ENCODE data around the gene KCNH1.

Gene KCNH1

GRCh38 chr1:210944252-210944651, 189.7 kb downstream of the KCNH1 start:
- Histone ChIP-seq H3K36me3 (no peaks in the 10 kb centered on the region), H4K20me1 (no peaks in the 10 kb centered on the region), H3K9ac (no peak overlapping the region), H3K4me2 (no peak overlapping the region), H3K27me3 (no peaks in the 10 kb centered on the region), H3K9me3 (replicated peaks in 1 of 11) (no peaks in the 10 kb centered on the region), H3K27ac (no peak overlapping the region), H3K4me3 (no peak overlapping the region), H3K4me1 (peaks cover 0 to 16% (median 14%) of the 10 kb centered on the region in 10 experiments; a peak in 16 of 20 replicates)
- TF ChIP-seq Cebpa-rat (IDR thresholded peaks at IDR 0.05) = no peak

- no peak overlapping the region for H3K27ac ChIP-seq
- no peaks in the 10 kb centered on the region for H3K36me3 ChIP-seq
- H4K20me1 ChIP-seq = no peaks in the 10 kb centered on the region
- H3K9me3 ChIP-seq (replicated peaks in 1 of 11) = no peaks in the 10 kb centered on the region
- peaks cover 0 to 16% (median 14%) of the 10 kb centered on the region in 10 experiments; a peak in 16 of 20 replicates for H3K4me1 ChIP-seq
- no peaks in the 10 kb centered on the region for H3K27me3 ChIP-seq
- H3K4me2 ChIP-seq = no peak overlapping the region
- no peak for TF ChIP-seq Cebpa-rat (IDR thresholded peaks at IDR 0.05)
- no peak overlapping the region for H3K4me3 ChIP-seq
- no peak overlapping the region for H3K9ac ChIP-seq
Observed at GRCh38 chr1:210942513-210942912, 191.4 kb downstream of the KCNH1 start.

- Histone ChIP-seq H4K20me1 (no peaks in the 10 kb centered on the region), H3K9ac (no peak overlapping the region), H3K36me3 (no peaks in the 10 kb centered on the region), H3K4me3 (no peak overlapping the region), H3K9me3 (replicated peaks in 1 of 11) (no peaks in the 10 kb centered on the region), H3K4me1 (peaks cover 0 to 16% (median 14%) of the 10 kb centered on the region in 10 experiments; a peak in 16 of 20 replicates), H3K27me3 (no peaks in the 10 kb centered on the region), H3K4me2 (peak overlapping the region in 10 of 11 experiments; percentile 18 to 70 (median 56); a peak in 19 of 22 replicates), H3K27ac (no peak overlapping the region; a peak in 1 of 22 replicates)
- TF ChIP-seq Cebpa-rat (IDR thresholded peaks at IDR 0.05) = no peak
Observed at GRCh38 chr1:210940081-210940617, 193.8 kb downstream of the KCNH1 start.

- Histone ChIP-seq H3K4me1 (peaks cover 0 to 16% (median 14%) of the 10 kb centered on the region in 10 experiments; a peak in 16 of 20 replicates), H3K9ac (no peak overlapping the region), H3K4me2 (no peak overlapping the region), H4K20me1 (no peaks in the 10 kb centered on the region), H3K4me3 (no peak overlapping the region), H3K9me3 (replicated peaks in 1 of 11) (no peaks in the 10 kb centered on the region), H3K36me3 (no peaks in the 10 kb centered on the region), H3K27ac (no peak overlapping the region), H3K27me3 (no peaks in the 10 kb centered on the region)
- TF ChIP-seq Cebpa-rat (IDR thresholded peaks at IDR 0.05) = no peak
Observed at GRCh38 chr1:210938416-210938925, 195.5 kb downstream of the KCNH1 start.

GRCh38 chr1:210937846-210938245, 196.1 kb downstream of the KCNH1 start:
- Histone ChIP-seq H3K4me3 (no peak overlapping the region), H3K4me2 (no peak overlapping the region), H3K9ac (no peak overlapping the region), H4K20me1 (no peaks in the 10 kb centered on the region), H3K27ac (no peak overlapping the region), H3K27me3 (no peaks in the 10 kb centered on the region), H3K36me3 (no peaks in the 10 kb centered on the region), H3K9me3 (replicated peaks in 1 of 11) (no peaks in the 10 kb centered on the region), H3K4me1 (peaks cover 0 to 16% (median 14%) of the 10 kb centered on the region in 10 experiments; a peak in 16 of 20 replicates)
- no peak for TF ChIP-seq Cebpa-rat (IDR thresholded peaks at IDR 0.05)

GRCh38 chr1:210935905-210936304, 198.0 kb downstream of the KCNH1 start:
- Histone ChIP-seq H3K4me3 (no peak overlapping the region), H3K27me3 (no peaks in the 10 kb centered on the region), H4K20me1 (no peaks in the 10 kb centered on the region), H3K9me3 (replicated peaks in 1 of 11) (no peaks in the 10 kb centered on the region; a peak in 1 of 22 replicates), H3K27ac (no peak overlapping the region), H3K4me1 (peaks cover 0 to 13% (median 12%) of the 10 kb centered on the region in 10 experiments; a peak in 16 of 20 replicates), H3K36me3 (no peaks in the 10 kb centered on the region), H3K9ac (no peak overlapping the region), H3K4me2 (no peak overlapping the region)
- no peak for TF ChIP-seq Cebpa-rat (IDR thresholded peaks at IDR 0.05)

GRCh38 chr1:210932104-210932503, 201.8 kb downstream of the KCNH1 start:
- no peak overlapping the region for H3K4me2 ChIP-seq
- no peak for TF ChIP-seq Cebpa-rat (IDR thresholded peaks at IDR 0.05)
- H3K4me1 ChIP-seq = no peaks in the 10 kb centered on the region
- no peaks in the 10 kb centered on the region for H4K20me1 ChIP-seq
- H3K9ac ChIP-seq = no peak overlapping the region
- no peak overlapping the region for H3K4me3 ChIP-seq
- peaks cover 0 to 8% (median 4%) of the 10 kb centered on the region in 11 experiments; a peak in 9 of 22 replicates for H3K9me3 ChIP-seq (replicated peaks in 1 of 11)
- no peak overlapping the region for H3K27ac ChIP-seq
- no peaks in the 10 kb centered on the region for H3K36me3 ChIP-seq
- H3K27me3 ChIP-seq = no peaks in the 10 kb centered on the region

- Histone ChIP-seq H3K27ac (no peak overlapping the region), H3K4me1 (no peaks in the 10 kb centered on the region), H3K4me2 (no peak overlapping the region), H4K20me1 (no peaks in the 10 kb centered on the region), H3K36me3 (no peaks in the 10 kb centered on the region), H3K4me3 (no peak overlapping the region), H3K9ac (no peak overlapping the region), H3K27me3 (no peaks in the 10 kb centered on the region), H3K9me3 (replicated peaks in 1 of 11) (peaks cover 5 to 27% (median 14%) of the 10 kb centered on the region in 11 experiments; a peak in 14 of 22 replicates)
- no peak for TF ChIP-seq Cebpa-rat (IDR thresholded peaks at IDR 0.05)
Observed at GRCh38 chr1:210922666-210923065, 211.3 kb downstream of the KCNH1 start.

- H3K27ac ChIP-seq = no peak overlapping the region
Observed at GRCh38 chr1:210920716-210921694, 212.9 kb downstream of the KCNH1 start.

More at GRCh38 chr1:210920716-210921694, 212.9 kb downstream of the KCNH1 start:
- H3K4me1 ChIP-seq = no peaks in the 10 kb centered on the region
- H3K36me3 ChIP-seq = no peaks in the 10 kb centered on the region
- no peak for TF ChIP-seq Cebpa-rat (IDR thresholded peaks at IDR 0.05)
- no peak overlapping the region for H3K9ac ChIP-seq
- H3K4me3 ChIP-seq = no peak overlapping the region
- H3K27me3 ChIP-seq = no peaks in the 10 kb centered on the region
- no peaks in the 10 kb centered on the region for H4K20me1 ChIP-seq
- H3K4me2 ChIP-seq = no peak overlapping the region
- peaks cover 0 to 10% (median 3%) of the 10 kb centered on the region in 11 experiments; a peak in 5 of 22 replicates for H3K9me3 ChIP-seq (replicated peaks in 1 of 11)
